Activated T-helper 1 cell treated with anti-CD3 and anti-CD28 coated beads, Interleukin-12 subunit alpha, Interleukin-12 subunit beta, Interleukin-2, Interleukin-4 antibody, amounts not matched to agents 30 ng/mL and 10 ng/mL and 1 ng/mL, durations not matched to agents 14 hours and 24 hours and 36 hours (primary cell): Measurements from ENCODE around the gene BEST1. TPM values are rescaled to one million over a fixed set of nuclear protein-coding genes. Genes with fewer than 3 reads are reported as not detected.
A peak's percentile ranks its signal among the peaks of the same experiment; 100 is the strongest.

Source experiments
- DNase-seq: peaks from one replicate; pipeline ENCODE4 v3.0.0; 2021; ENCODE audit warnings: low spot score
- H3K27ac Mint-ChIP-seq: one replicate; pipeline ENCODE4 v1.8.0; 2021; ENCODE audit warnings: mild to moderate bottlenecking, mixed read lengths
- H3K27me3 Mint-ChIP-seq: one replicate; pipeline ENCODE4 v1.8.0; 2022; ENCODE audit warnings: mild to moderate bottlenecking, moderate library complexity, mixed read lengths; ENCODE audit not compliant: insufficient read depth
- H3K36me3 Mint-ChIP-seq: one replicate; pipeline ENCODE4 v1.8.0; 2021; ENCODE audit warnings: low read depth, mixed read lengths
- H3K4me1 Mint-ChIP-seq: one replicate; pipeline ENCODE4 v1.8.0; 2021; ENCODE audit warnings: low read depth, mixed read lengths
- H3K4me3 Mint-ChIP-seq: one replicate; pipeline ENCODE4 v1.8.0; 2021; ENCODE audit warnings: mild to moderate bottlenecking, moderate library complexity, mixed read lengths
- H3K9me3 Mint-ChIP-seq: one replicate; pipeline ENCODE4 v1.8.0; 2021; ENCODE audit warnings: mixed read lengths
- intact Hi-C: fragments of 100-400 bp; cut with micrococcal nuclease; formaldehyde crosslinking; loops from one replicate; pipeline ENCODE4 v1.15.1; 2024
- total RNA-seq: library from RNA; stranded (reverse); gene quantifications from 2 replicates; pipeline ENCODE4 v1.2.3, GENCODE V29; 2022

BEST1 gene
- total RNA-seq, 1 donor from 2014 or later = not detected

DNA sequence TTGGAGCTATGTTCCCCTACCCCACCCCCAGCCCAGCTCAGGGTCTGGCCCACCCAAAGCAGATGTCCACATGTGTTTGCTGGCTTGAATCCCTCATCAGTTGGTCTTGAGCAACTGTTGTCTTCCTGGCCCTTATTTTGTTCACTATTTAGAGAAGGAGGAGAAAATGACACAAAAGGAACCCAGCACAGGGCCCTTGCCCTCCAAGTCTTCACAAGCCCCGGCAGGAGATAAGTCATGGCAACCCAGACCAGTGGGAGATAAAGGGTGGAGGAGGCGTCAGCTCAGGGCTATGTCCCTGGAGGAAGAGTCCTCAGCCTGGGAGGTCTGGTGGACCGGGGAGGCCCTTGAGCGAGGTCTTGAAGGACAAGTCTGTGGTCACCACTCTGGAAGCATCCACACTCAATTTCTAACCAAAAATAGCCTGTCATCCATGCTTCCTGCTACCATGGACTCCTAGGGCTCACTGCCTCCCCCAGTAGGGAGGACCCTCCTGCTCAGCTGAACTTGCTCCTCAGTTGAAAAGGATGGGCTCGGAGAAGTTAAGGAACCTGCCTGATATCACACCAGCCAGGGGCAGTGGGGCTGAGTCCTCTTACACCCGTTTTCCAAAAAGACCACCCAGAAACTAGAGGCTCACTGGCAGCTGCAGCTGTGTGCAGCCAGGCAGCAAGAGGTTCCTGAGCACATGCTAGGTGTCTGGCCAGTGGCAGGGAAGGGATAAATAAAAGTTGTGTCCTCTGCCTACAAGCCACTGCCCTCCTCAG lies 31.0 kb upstream of the BEST1 start:
- H3K4me1 Mint-ChIP-seq = peaks cover 11% of the 10 kb centered on the region
- H3K27ac Mint-ChIP-seq = no peak overlapping the region
- peaks cover 4% of the 10 kb centered on the region for H3K36me3 Mint-ChIP-seq
- no peaks in the 10 kb centered on the region for H3K9me3 Mint-ChIP-seq
- DNase-seq = no peak
- H3K27me3 Mint-ChIP-seq = peaks cover 44% of the 10 kb centered on the region
- peak overlapping the region; percentile 48 for H3K4me3 Mint-ChIP-seq
- intact Hi-C loops = no loop called here

DNA sequence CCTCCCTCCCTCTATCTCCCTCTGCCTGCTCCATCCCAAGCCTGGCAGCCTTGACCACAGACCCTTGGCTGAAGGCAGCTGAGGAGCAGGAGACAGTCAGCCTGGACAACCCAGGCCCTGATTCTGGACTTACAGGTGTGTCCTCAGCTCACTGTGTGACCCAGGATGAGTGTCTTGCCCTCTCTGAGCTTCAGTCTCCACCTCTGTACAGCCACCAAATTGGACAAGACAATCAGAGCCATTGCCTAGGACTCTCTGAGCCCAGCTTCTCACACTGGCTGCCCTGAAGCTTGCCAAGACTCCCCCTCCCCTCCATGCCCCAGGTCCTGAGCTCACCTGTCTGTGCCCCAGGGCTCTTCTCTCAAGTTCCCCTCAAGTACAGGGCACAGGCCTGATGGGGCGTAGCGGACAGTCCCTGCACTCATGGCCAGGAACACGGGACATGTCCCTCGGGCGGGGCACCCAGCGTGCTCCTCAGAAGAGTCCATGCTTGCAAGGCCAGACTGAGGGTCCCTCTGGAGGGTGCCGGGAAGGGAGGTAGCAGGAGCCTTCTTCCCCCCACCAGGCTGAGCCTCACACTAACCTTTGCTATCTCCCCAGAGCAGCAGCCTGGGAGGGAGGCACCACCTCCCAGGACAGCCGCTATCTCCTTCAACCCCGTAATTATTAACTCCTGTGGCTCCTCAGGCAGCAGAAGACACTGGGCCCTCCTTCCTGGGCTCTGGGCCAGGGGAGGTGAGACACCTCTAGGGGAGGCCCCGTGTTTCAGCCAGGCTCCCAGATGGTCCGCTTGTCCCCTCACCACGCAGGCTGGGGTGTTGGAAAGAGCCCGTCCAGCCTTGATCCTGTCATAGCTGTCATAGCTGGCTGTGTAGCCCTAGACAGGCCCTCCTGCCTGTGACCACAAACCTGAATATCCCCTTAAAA lies 30.2 kb upstream of the BEST1 start:
- no peak overlapping the region for H3K4me3 Mint-ChIP-seq
- H3K27ac Mint-ChIP-seq = no peak overlapping the region

DNA sequence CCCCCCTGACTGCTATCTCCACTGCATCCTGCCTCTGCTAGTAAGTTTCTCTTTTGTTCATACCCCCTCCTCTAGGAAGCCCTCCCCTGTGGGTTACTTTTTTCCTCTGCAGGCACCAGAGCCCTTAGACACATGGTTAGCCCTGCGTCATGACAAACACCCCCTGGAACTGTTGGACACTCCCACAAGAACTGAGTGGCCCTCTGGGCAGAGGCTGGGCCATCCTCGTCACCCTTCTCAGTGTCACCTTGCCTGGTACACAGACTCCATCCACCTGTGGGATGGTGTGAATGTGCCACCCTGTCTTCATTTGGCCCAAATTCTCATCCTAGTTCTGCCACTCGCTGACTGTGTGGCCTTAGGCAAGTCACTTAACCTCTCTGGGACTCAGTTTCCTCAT lies 28.7 kb upstream of the BEST1 start:
- peaks cover 11% of the 10 kb centered on the region for H3K4me1 Mint-ChIP-seq
- intact Hi-C loops = no loop called here
- peaks cover 4% of the 10 kb centered on the region for H3K36me3 Mint-ChIP-seq
- DNase-seq = no peak
- H3K27me3 Mint-ChIP-seq = peaks cover 36% of the 10 kb centered on the region
- no peak overlapping the region for H3K4me3 Mint-ChIP-seq
- no peaks in the 10 kb centered on the region for H3K9me3 Mint-ChIP-seq
- H3K27ac Mint-ChIP-seq = no peak overlapping the region

More for the DNA sequence above, 30.2 kb upstream of the BEST1 start:
- Mint-ChIP-seq H3K27me3 (peaks cover 40% of the 10 kb centered on the region), H3K4me1 (peaks cover 11% of the 10 kb centered on the region), H3K36me3 (peaks cover 4% of the 10 kb centered on the region), H3K9me3 (no peaks in the 10 kb centered on the region)
- DNase-seq = no peak
- intact Hi-C loops = no loop called here

DNA sequence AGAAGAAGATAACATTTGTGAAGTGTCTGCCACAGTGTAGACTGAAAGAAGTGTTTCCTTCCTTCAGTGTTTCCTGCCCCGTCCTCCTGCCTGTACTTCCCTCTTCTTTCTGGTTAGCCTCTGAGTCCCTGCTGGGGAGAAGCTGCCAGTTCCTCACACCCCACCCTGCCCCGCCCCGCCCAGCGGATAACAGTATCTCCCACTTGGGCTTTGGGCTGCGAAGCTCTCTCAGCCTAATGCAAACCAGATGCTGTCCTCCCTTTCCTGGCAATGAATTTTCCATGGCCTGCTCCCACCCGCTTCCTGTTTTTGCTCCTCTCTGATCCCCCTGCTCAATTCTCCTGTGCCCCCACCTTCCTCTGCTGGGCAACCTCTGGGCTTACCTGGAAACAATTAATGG lies 27.6 kb upstream of the BEST1 start:
- Mint-ChIP-seq H3K27ac (no peak overlapping the region), H3K4me3 (no peak overlapping the region), H3K4me1 (peaks cover 10% of the 10 kb centered on the region), H3K27me3 (peaks cover 34% of the 10 kb centered on the region), H3K9me3 (no peaks in the 10 kb centered on the region), H3K36me3 (peaks cover 4% of the 10 kb centered on the region)
- no peak for DNase-seq
- intact Hi-C loops = no loop called here

DNA sequence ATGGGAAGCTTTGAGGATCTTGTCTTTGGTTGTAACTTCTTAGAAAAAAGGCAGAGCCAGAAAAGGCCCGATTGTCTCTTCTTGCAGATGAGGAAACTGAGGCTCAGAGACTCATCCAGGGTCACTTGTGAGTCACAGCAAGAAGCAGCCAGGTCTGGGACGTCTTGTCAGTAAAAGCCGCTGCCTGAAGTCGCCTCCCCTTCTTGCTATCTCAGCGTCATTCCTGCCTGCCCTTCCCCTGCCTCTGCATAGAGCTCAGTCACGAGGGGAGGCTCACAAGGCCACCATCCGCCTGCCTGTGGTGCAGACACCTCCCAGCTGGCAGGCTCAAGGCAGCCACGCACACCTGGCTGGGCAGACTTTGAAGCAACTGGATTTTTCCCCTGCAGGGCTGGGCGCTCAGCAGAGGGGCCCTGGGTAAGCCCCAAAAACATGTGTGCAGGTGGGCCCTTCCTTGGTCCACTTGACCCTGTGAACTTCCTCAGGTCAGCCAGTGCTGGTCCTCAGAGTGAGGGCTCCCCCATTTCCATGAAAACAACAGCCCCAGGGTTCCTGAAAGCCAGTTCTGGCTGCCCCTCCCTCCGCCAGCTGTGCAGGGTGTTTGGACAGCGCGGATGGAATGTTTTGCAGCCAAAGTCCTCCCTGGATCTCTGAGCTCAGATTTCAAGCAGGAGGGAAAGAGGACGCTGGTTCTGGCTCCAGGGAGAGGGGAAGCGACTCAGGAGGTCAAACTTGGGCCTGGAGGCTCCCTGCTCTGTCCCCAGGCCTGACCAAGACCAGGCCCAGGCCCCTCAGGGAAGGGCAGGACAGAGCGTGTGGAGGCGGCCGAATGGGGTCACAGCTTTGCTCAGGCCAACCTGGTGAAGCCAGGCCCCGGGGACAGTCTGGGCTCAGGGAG lies 26.7 kb upstream of the BEST1 start:
- Mint-ChIP-seq H3K27ac (no peak overlapping the region), H3K4me1 (peaks cover 2% of the 10 kb centered on the region), H3K27me3 (peaks cover 29% of the 10 kb centered on the region), H3K4me3 (no peak overlapping the region), H3K9me3 (no peaks in the 10 kb centered on the region), H3K36me3 (peaks cover under 1% of the 10 kb centered on the region)
- DNase-seq = no peak
- intact Hi-C loops = no loop called here

DNA sequence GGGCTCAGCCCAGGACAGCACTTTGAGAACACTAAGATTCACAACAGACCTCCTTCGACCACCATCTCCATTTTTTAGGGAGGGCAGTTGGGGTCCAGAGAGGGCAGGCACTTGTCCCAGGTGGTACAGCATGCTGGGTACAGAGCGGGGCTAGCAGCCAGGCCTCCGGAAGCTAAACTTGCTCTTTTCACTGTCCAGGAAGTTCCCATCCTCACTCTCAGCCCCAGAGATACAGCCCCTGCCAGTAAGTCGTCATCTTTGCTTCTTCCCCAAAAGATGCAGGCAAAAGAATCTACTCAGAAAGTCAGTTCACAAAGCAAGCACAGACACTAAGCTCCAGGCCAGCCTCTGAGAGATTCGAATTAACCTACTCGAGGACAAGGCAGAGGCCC lies 26.1 kb upstream of the BEST1 start:
- no peak overlapping the region for H3K27ac Mint-ChIP-seq
- intact Hi-C loops = no loop called here
- peaks cover 22% of the 10 kb centered on the region for H3K27me3 Mint-ChIP-seq
- H3K4me3 Mint-ChIP-seq = no peak overlapping the region
- H3K4me1 Mint-ChIP-seq = no peaks in the 10 kb centered on the region
- no peaks in the 10 kb centered on the region for H3K36me3 Mint-ChIP-seq
- no peaks in the 10 kb centered on the region for H3K9me3 Mint-ChIP-seq
- DNase-seq = no peak

DNA sequence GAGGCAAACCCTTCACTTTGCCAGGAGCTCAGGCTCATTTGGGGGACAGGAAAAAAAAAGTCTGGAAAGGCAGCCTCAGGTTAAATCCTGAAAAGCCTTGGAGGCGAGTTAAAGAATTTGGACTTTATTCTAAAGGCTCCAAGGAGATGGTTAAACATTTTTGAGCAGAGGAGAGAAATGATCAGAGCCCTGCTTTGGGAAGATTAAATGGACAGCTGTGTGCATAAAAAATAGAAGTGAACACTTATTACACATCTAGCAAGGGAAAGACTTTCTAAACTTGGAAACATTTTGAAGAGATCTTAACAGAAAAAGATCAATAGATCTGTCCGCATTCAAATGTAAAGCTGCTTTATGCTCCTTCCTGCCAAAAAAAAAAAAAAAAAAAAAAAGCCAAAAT lies 24.4 kb upstream of the BEST1 start:
- Mint-ChIP-seq H3K9me3 (no peaks in the 10 kb centered on the region), H3K27me3 (peaks cover 19% of the 10 kb centered on the region), H3K36me3 (no peaks in the 10 kb centered on the region), H3K4me1 (no peaks in the 10 kb centered on the region), H3K4me3 (no peak overlapping the region), H3K27ac (no peak overlapping the region)
- no peak for DNase-seq
- intact Hi-C loops = no loop called here

DNA sequence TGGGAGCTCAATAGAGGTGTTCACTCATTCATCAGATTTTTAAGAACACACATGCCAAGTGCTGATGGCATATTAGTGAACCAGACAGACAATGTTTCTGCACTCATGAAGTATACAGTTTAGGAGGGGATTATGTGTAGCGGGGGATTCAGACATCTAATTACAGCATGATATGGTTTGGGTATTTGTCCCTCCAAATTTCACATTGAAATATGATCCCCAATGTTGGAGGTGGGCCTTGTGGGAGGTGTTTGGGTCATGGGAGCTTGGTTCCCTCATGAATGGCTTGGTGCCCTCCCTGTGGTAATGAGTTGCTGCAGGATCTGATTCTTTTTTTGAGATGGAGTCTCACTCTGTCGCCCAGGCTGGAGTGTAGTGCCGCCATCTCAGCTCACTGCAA lies 23.9 kb upstream of the BEST1 start:
- H3K27me3 Mint-ChIP-seq = peaks cover 20% of the 10 kb centered on the region
- no peaks in the 10 kb centered on the region for H3K4me1 Mint-ChIP-seq
- DNase-seq = no peak
- no peak overlapping the region for H3K4me3 Mint-ChIP-seq
- H3K27ac Mint-ChIP-seq = no peak overlapping the region
- intact Hi-C loops = no loop called here
- no peaks in the 10 kb centered on the region for H3K36me3 Mint-ChIP-seq
- no peaks in the 10 kb centered on the region for H3K9me3 Mint-ChIP-seq

DNA sequence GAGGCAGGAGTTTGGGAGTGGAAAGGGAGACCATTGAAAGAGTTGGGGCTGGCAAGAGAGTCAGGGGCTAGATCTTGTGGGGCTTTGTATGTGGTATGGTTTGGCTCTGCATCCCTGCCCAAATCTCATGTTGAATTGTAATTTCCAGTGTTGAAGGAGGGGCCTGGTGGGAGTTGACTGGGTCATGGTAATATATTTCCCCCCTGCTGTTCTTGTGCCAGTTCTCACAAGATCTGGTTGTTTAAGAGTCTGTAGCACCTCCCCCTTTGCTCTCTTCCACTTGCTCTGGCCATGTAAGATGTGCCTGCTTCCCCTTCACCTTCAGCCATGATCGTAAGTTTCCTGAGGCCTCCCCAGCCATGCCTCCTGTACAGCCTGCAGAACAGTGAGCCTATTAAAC lies 22.6 kb upstream of the BEST1 start:
- Mint-ChIP-seq H3K4me1 (no peaks in the 10 kb centered on the region), H3K9me3 (no peaks in the 10 kb centered on the region), H3K27me3 (peaks cover 20% of the 10 kb centered on the region), H3K4me3 (no peak overlapping the region), H3K27ac (no peak overlapping the region), H3K36me3 (no peaks in the 10 kb centered on the region)
- intact Hi-C loops = no loop called here
- no peak for DNase-seq

DNA sequence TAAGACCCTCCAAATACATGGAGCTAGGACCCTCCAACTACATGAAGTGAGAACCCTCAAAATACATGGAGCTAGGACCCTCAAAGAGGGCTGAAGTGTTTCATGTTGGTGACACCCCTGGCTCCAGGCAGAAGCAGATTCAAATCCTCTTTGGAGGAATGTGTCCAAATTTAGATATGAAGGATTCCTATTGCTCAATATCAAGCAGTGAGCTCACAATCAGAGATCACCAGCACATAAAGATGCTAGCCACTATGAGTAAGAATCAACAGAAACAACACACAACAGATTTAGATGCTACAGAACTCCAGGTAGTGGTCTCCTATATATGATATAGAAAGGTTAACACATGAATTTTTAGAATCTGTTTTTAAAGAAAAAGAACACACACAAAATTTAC lies 21.5 kb upstream of the BEST1 start:
- Mint-ChIP-seq H3K4me1 (no peaks in the 10 kb centered on the region), H3K27me3 (peaks cover 23% of the 10 kb centered on the region), H3K36me3 (no peaks in the 10 kb centered on the region), H3K9me3 (peaks cover 7% of the 10 kb centered on the region), H3K4me3 (no peak overlapping the region), H3K27ac (no peak overlapping the region)
- intact Hi-C loops = no loop called here
- no peak for DNase-seq

DNA sequence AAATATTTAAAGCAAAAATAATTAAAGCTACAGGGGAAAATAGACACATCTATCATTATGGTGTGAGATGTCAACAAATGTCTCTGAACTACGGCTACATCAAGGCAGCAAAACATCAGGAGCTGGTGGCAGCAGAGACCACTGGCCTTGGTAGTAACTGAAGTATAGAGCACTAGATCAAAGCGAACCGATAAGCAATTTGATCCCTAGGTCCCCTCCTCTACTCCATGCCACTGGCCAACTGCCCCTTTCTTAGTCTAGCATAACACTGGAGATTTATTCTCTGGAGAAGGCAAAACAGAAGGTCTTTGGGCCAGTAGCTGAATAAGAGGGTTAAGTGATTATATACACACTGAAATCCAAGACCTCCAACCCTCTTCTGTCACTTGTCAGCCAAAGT lies 19.2 kb upstream of the BEST1 start:
- intact Hi-C loops = no loop called here

DNA sequence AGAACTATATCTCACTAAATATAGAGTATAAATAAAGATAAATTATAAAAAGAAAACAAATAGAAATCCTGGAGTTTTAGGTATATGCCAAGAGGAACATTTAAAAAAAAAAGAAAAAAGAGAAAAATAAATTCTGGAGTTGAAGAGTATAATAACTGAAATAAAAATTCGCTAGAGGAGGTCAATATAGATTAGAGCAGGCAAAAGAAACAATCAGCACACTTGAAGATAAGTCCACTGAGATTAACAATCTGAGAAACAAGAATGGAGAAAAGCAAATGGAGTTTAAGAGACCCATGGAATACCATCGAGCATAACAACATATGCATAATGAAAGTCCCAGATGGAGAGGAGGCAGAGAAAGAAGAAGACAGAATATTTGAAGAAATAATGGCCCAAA lies 14.3 kb upstream of the BEST1 start:
- DNase-seq = no peak
- H3K9me3 Mint-ChIP-seq = peaks cover 15% of the 10 kb centered on the region
- H3K4me1 Mint-ChIP-seq = no peaks in the 10 kb centered on the region
- no peaks in the 10 kb centered on the region for H3K36me3 Mint-ChIP-seq
- no peak overlapping the region for H3K27ac Mint-ChIP-seq
- H3K4me3 Mint-ChIP-seq = no peak overlapping the region
- H3K27me3 Mint-ChIP-seq = peaks cover 30% of the 10 kb centered on the region
- intact Hi-C loops = no loop called here

More for the DNA sequence above, 19.2 kb upstream of the BEST1 start:
- Mint-ChIP-seq H3K4me3 (no peak overlapping the region), H3K4me1 (no peaks in the 10 kb centered on the region), H3K27ac (no peak overlapping the region), H3K9me3 (peaks cover 12% of the 10 kb centered on the region), H3K27me3 (peaks cover 20% of the 10 kb centered on the region), H3K36me3 (no peaks in the 10 kb centered on the region)
- DNase-seq = no peak
